GM18526 (cell line): ENCODE data around the gene CAPZA1.

Experiments
- POLR2A ChIP-seq: IDR thresholded peaks from 3 replicates; pipeline ENCODE4 v1.6.1; 2011; ENCODE audit not compliant: insufficient read length; ENCODE audit errors: extremely low read depth

CAPZA1 gene

GRCh38 chr1:112672009-112672408 lies 52.4 kb downstream of the CAPZA1 start:
- no peak for TF ChIP-seq POLR2A

DNA sequence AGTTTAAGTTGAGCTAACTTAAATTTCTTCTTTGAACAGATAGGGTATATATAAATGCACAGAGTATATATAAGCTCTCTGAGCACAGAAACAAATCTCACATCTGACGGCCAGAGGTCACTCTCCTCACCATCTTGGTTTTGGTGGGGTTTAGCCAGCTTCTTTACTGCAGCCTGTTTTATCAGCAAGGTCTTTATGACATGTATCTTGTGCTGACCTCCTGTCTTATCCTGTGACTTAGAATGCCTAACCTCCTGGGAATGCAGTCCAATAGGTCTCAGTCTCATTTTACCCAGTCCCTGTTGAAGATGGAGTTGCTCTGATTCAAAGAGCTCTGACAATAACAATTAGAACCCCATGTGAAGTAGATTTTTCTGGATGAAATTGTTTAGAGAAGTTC lies 53.2 kb downstream of the CAPZA1 start:
- TF ChIP-seq POLR2A = no peak

DNA sequence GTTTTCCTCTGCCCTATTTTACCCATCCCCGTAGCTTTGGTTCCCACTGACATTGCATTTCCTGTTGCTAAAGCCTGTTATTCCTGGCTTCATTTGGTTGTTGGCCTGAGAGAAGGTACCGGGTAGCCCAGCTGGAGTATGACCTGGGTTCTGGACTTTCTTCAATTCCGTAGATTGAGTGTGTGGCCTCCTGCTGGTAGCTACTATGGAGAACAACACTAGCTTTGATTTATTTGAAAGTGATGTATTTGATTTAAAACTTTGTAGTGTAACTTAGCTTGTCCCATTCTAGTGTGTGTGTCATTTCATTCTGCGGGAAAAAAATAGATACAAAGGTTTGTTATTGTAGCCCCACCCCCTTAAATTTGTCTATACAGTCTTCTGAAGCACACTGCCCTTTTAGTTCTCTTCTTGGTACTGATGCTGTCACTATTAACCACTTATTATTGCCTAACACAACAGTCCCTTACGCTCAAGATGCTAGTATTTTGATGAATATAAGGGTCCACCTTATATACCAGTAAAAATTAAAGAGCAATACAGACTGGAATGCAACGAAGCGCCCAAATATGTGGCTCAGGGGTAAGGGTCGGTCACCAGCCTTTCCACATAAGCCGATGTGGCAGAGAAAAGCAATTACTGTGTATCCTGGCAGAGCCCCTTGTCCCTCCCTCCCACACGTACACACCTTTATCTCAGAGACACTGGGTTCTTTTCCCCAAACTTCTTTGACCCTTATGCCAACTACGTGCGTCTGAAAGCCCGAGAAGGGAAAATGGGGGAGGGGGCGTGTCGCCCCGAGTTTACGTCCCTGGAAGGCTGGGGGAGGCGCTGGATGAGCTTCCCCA lies 54.2 kb downstream of the CAPZA1 start:
- no peak for TF ChIP-seq POLR2A

DNA sequence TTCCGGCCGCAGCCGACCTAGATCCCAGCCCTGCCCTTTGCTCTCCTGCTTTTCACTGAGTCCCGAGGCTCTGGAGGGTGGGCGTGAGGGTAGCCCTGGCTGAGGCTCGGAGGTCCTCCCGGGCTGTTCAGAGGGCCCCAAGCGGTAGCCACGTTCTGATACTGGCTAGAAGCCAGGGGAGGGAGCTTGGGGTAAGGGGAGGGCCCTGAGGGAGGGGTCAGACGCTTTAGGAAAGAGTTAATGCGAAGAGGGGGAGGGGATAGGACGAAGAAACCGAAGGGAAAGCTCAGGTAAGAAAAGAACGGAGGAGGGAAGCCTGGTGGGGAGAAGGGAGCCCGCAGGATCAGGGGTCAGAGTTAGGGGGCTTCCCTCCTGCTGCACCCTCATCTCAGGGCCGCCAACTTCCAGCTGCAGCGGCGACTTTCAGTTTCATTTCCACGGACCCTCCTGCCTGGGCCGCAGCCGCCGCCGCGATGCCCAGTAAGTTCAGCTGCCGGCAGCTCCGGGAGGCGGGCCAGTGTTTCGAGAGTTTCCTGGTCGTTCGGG lies 54.9 kb downstream of the CAPZA1 start, which contains the start of gene MOV10:
Gene MOV10, plus strand, starts transcription at position 220 of the 546 bp plus-strand sequence. Its CDS starts 254 bp downstream, at position 474.
- no peak for TF ChIP-seq POLR2A

- TF ChIP-seq POLR2A = peak; percentile 35
Observed at GRCh38 chr1:112674986-112675727, 55.5 kb downstream of the CAPZA1 start.

GRCh38 chr1:112675728-112676381 lies 56.2 kb downstream of the CAPZA1 start:
- TF ChIP-seq POLR2A = no peak

- no peak for TF ChIP-seq POLR2A
Observed at GRCh38 chr1:112676543-112676942, 56.9 kb downstream of the CAPZA1 start.

- TF ChIP-seq POLR2A = no peak
Observed at GRCh38 chr1:112677501-112677900, 57.9 kb downstream of the CAPZA1 start.

DNA sequence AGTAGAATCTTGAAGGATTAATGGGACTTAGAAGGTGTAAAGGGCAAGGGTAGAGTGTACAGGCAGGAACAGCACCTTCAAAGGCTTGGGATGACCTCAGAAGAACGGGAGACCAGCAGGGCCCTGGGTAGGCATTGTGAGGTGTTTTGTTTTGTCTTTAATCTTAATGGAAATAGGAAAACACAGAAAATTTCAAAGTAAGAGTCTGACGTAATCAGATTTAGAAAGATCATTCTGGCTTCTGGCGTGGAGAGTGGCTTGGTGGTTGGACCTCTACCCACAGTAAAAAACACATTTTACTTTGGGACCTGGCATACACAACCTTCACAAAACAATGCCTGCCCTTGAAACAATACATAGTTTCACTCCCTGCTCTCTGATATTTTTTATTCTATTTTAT lies 59.0 kb downstream of the CAPZA1 start:
- no peak for TF ChIP-seq POLR2A

GRCh38 chr1:112685913-112686312 lies 66.3 kb downstream of the CAPZA1 start:
- TF ChIP-seq POLR2A = no peak

GRCh38 chr1:112686417-112686816 lies 66.8 kb downstream of the CAPZA1 start:
- TF ChIP-seq POLR2A = no peak

- no peak for TF ChIP-seq POLR2A
Observed at GRCh38 chr1:112686835-112687234, 67.2 kb downstream of the CAPZA1 start.

GRCh38 chr1:112687361-112687760 lies 67.7 kb downstream of the CAPZA1 start:
- TF ChIP-seq POLR2A = no peak

GRCh38 chr1:112687785-112688496 lies 68.3 kb downstream of the CAPZA1 start:
- no peak for TF ChIP-seq POLR2A

DNA sequence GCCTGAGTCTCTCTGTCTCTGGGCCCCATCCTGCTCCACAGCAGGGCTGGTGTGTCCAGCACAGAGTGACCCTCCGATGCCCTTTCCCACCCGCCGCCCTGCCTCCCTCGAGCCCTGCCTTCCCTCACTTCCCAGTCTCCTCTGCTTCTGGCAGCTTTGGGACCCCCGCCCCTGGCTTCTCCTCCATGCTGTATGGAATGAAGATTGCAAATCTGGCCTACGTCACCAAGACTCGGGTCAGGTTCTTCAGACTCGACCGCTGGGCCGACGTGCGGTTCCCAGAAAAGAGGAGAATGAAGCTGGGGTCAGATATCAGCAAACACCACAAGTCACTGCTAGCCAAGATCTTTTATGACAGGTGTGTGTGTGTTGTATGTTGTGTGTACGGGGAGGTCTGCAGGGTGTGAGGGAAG lies 69.2 kb downstream of the CAPZA1 start:
- no peak for TF ChIP-seq POLR2A
